Activated CD8-positive, alpha-beta memory T cell treated with anti-CD3 and anti-CD28 coated beads, Interleukin-2, amount 50 U/mL, for 48 hours (primary cell): ENCODE measurements around the gene ANTXRL.
"Not testable (repeated sequence)": the region's sequence is repeated elsewhere in the genome, so short reads cannot be mapped to it uniquely, and the experiment has no call there.

Source experiments
- DNase-seq: peaks from one replicate; pipeline ENCODE4 v3.0.0-alpha.2; 2020

The ANTXRL gene

DNA sequence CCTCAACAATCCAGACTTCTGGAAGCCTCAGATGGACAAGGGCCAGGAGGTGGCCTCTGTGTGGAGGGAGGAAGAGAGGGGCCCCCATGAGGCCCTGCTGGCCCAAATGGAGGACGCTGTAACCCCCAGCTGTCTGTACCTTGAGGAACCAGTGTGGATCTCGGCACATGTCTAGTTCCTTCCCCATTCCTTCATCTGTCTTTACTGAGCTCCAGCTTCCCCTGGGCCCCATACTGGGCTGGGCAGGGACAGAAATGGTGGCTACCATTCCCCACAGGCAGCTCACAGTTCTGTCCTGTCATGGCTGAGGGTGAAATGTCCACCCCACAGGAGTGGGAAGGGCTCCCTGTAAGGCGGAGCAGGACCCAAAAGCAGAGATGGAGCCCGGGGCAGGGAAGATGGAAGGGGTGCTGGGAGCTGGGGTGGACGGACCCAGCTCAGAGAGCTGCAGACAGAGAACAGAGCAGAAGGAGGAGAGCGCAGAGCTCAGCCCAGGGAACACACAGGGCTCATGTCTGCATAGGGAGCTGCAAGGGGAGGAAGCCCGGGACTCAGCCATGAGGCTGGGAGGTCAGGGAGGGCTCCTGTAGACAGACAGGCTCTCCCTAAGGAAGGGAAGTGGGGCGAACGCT lies 22.8 kb downstream of the ANTXRL start:
- DNase-seq = no peak

DNA sequence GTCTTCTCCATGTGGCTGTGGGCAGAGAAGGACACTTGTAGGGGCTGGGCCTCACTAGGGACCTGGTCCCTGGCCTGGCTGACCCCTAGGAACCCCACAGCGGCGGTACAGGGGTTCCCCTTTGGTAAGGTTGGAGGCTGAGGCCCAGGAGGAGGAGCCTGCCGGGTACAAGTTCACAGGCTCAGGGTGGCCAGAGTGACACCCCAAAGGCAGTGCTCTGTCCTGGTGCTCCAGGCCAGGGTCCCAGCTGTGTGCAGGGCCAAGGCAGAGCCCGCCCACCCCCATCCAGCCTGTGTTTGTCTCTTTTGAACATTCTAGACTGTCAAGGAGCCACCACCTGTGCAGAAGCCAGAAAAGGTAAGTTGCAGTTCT lies 23.3 kb downstream of the ANTXRL start:
- DNase-seq = no peak

- no peak for DNase-seq
Measured at GRCh38 chr10:46310851-46311250, 24.1 kb downstream of the ANTXRL start.

DNA sequence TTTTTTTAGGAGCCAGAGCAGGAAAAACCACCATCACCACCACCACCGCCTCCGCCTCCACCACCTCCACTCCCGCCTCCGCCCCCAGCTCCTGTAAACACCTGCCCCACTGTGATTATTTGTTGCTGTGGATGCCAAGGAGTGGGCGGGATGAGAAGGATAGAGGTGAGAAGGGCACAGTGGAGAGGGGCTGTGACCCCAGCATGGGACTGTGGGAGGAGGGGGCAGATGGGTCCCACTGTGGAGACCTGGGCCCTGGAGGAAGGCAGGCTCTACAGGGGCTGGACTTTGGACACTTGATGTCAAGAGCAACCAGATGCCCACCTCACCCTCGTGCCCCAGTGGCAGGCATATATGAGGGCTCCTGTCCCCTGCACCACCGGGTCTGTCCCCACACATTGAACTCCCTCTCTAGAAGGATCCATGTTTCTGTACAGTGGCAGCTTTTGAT lies 24.7 kb downstream of the ANTXRL start:
- no peak for DNase-seq

GRCh38 chr10:46311961-46312431 lies 25.2 kb downstream of the ANTXRL start:
- DNase-seq = not testable (repeated sequence)

- no peak for DNase-seq
Measured at GRCh38 chr10:46312953-46313352, 26.2 kb downstream of the ANTXRL start.

DNA sequence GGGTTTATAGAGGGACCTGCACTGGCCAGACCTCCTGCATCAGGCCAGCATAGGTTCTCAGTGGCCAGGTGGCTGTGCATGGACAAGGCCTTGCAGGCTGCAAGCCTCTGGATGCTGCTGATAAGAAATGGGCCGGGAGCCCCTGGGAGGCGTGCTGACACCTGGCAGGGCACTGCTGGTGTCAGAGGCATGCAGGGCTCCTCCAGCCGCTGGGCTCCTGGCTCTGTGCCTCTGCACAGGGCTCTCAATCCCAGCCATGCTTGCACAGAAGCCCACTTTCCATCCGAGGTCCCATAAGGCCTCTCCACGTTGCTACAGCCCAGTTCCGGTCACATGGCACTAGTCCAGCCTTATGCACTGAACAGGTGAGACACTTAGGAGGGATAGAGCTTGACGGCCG lies 27.3 kb downstream of the ANTXRL start:
- no peak for DNase-seq

DNA sequence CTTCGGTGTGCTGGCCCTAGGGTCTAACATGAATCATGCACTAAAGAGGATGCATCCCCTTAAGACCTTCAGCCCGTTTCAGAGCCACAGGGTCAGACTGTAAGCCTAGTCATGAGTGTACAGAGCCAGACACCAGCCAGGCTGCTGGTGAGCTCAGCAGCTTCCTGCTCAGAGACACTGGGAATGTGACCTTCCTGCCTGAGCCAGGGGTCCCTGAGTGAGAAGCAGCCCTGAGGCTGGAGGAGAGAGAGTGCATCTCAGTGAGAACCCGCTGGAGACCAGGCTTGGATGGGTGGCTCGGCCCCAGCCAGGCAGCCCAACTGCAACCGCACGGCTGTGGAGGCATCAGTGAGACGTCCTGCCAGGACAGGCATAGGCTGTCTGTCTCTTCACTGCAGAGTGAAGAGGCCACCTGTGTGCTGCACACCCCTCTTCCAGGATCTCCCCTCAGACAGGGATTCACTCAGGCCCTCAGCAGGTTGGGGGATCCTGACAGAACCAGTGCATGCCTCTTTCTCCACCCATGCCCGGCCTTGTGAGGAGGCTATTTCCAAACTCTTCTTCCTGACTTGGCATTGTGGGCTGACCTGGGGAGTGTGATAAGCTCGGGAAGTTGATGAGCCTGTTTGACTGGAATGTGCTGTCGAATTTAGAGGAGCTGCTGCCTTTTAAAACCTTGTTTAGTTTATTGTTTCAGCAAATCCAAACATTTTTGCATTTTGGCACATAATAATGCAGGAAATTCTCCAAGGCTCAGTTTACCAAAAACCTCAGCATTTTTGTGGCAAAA lies 28.5 kb downstream of the ANTXRL start:
- DNase-seq = not testable (repeated sequence)

GRCh38 chr10:46317370-46317769 lies 30.6 kb downstream of the ANTXRL start:
- DNase-seq = no peak

DNA sequence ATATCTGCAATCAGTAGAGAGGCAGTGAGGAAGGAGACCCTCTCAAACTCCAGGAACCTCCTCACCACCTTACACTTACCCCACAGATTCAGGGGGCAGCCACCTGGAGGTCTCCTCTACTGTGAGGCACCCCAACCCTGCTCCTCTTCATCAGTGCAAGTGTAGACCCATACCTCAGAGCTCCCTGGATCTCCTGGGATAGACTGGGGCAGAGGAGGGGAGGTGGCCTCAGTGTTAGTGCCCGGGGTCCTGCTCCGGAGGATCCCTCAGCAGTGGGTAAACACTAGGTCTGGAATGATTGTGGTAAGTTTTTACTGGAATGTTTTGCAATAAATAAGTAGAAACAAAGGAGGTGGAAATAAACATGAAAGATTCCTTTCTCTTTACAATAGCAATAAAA lies 31.1 kb downstream of the ANTXRL start:
- DNase-seq = no peak

DNA sequence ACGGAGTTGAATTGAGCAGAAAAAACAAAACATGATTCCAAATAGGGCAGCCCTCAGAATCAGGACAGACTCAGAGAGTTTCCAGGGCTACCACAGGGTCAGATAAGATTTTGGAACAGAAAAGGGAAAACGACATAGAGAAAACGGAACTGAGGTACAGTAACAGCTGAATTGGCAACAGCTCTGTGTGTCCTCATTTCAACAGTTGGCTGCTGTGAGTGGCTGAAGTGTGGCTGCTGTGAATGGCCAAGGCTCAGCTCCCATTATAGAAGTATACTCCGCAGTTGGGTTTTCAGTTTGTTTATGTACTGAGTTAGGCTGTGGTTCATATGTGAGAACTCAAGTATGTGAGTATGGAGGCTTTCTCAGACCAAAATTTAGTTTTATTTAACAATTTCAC lies 32.0 kb downstream of the ANTXRL start:
- no peak for DNase-seq

GRCh38 chr10:46319389-46319788 lies 32.6 kb downstream of the ANTXRL start:
- DNase-seq = no peak

DNA sequence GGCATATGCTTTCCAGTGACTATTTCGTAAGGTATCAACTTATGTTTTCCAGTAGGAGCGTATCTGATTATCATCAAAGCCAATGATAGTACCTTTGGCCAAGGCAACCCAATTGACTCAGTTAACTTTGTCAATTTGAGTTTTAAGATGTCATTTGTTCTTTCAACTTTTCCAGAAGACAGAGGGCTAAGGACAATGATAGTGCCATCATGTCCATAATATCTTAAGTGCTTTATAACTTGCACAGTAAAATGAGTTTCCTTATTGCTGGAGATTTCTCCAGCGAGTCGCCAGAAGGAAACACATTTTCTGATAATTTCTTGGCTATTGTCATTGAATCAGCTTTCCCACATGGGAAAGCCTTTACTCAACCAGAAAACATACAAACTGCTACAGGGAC lies 35.0 kb downstream of the ANTXRL start:
- no peak for DNase-seq

DNA sequence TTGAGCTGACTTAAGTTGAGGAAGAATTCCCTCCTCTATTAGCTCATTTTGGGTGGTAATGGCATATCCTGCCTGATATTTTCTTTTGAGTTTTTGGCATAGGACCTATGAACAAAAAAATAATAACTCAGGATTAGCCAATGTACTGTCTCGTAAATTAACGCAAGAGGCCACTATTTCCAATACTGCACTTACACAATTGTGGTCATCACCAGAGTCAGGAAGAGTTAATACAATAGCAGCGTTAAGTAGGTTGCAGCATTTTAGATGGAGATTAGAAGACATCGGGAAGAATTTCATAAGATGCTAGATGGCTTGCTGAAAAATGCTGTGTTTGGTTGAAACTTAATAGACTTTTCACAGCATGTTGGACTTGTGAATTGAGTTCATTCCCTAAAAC lies 36.4 kb downstream of the ANTXRL start:
- no peak for DNase-seq

GRCh38 chr10:46325021-46325420 lies 38.2 kb downstream of the ANTXRL start:
- no peak for DNase-seq

GRCh38 chr10:46326066-46326465 lies 39.3 kb downstream of the ANTXRL start:
- DNase-seq = no peak

DNA sequence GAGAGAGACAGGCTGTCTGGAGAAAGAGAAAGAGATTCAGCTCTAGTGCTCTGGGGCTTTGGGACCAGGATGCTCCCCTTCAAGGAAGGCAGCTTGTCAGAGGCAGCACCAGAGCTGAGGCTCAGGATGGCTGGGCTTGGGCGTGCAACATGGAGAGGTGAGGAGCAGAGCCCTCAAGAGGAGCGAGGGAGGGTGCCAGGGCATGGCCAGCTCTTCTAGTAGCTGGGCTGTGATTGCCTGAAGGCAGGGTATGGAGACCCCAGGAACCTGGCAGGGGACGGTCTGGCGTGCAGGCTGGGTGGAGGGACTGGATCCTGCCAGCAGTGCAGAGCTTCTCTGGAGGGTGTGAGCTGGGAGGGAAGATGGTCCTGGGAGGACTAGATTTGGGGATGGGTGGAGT lies 40.2 kb downstream of the ANTXRL start:
- no peak for DNase-seq

GRCh38 chr10:46327685-46328084 lies 40.9 kb downstream of the ANTXRL start:
- no peak for DNase-seq

DNA sequence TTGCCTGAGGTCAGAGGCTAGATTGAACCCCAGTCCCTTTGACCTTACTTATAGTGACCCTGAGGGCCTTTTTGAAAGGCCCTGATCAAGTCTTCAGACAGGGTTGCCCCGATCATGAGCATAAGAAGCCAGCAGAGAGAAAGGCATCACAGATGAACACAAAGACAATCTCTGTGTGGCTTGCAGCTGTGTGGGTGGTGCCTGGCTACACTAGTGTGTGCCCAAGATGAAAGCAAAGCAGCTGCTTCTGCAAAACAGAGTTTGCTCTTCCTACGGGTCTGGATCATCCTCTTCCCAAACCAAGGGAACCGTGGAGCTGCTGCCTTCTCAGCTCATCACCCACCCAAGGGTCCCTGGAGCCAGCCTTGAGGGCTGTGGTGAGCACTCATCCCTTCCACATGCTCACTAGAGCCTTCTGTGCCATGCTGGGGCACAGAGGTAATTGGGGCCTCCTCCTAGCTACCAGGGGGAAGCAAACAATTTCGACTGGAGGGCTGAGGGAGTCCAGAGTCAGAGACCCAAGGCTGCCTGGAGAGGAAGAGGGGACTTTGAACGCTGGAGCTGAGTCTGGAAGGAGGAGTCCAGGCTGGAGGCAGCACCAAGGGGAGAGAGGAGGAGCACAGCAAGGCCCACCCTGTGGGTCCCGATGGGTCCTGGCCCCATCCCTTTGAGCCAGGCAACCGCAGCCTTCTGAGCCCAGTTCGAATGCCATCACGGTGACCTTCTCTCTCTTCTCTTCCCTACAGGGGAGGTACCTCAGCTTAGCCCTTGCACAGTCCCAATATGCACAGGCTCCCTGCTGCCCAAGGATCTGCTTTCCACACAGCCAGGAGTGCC lies 42.3 kb downstream of the ANTXRL start:
- no peak for DNase-seq

GRCh38 chr10:46329690-46330016 lies 42.9 kb downstream of the ANTXRL start:
- no peak for DNase-seq

- no peak for DNase-seq
Measured at GRCh38 chr10:46330894-46331293, 44.1 kb downstream of the ANTXRL start.

DNA sequence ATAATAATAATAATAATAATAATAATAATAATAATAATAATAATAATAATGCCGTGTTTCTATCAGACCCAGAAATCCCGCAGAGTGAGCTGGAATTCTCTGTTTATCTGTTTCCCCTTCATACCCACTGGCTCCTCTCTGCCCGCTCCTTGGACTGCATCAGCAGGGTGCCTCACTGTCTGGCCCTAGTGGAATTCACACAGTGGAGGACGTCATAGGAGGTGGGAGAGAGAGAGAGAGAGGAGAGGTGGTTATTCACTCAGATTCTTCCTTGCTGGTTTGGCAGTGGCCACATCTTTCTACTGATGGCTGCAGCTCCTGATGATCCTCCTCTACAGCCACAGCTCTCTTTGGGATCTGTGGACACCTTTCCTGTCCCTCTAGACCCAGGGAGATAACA lies 78.7 kb downstream of the ANTXRL start:
- not testable (repeated sequence) for DNase-seq

GRCh38 chr10:46367209-46367608 lies 80.4 kb downstream of the ANTXRL start:
- not testable (repeated sequence) for DNase-seq
